Osteocyte (in vitro differentiated cells): Measurements from ENCODE around the gene ZFP28. TPM values are rescaled to one million over a fixed set of nuclear protein-coding genes. Genes with fewer than 3 reads are reported as not detected.

ENCODE experiments used
- DNase-seq: peaks from one replicate; pipeline ENCODE4 v3.0.0; 2021; ENCODE audit warnings: mixed read lengths; ENCODE audit not compliant: unreplicated experiment; ENCODE audit errors: extremely low spot score
- H3K27ac Mint-ChIP-seq: one replicate; pipeline ENCODE4 v1.8.0; 2021; ENCODE audit warnings: mild to moderate bottlenecking, mixed read lengths; ENCODE audit not compliant: unreplicated experiment
- H3K27me3 Mint-ChIP-seq: one replicate; pipeline ENCODE4 v1.8.0; 2021; ENCODE audit warnings: mixed read lengths; ENCODE audit not compliant: unreplicated experiment
- H3K36me3 Mint-ChIP-seq: one replicate; pipeline ENCODE4 v1.8.0; 2021; ENCODE audit warnings: mixed read lengths; ENCODE audit not compliant: unreplicated experiment
- H3K4me1 Mint-ChIP-seq: one replicate; pipeline ENCODE4 v1.8.0; 2021; ENCODE audit warnings: mixed read lengths; ENCODE audit not compliant: unreplicated experiment
- H3K4me3 Mint-ChIP-seq: one replicate; pipeline ENCODE4 v1.8.0; 2021; ENCODE audit warnings: mild to moderate bottlenecking, moderate library complexity, mixed read lengths; ENCODE audit not compliant: unreplicated experiment
- H3K9me3 Mint-ChIP-seq: one replicate; pipeline ENCODE4 v1.8.0; 2021; ENCODE audit warnings: mixed read lengths; ENCODE audit not compliant: unreplicated experiment
- long read RNA-seq: library from polyadenylated mRNA; unstranded; transcript quantifications from one replicate; pipeline ENCODE4 v2.0.0, GENCODE V29; 2021
- total RNA-seq: library from RNA; stranded (reverse); gene quantifications from 2 replicates; pipeline ENCODE4 v1.2.1, GENCODE V29; 2021
- TF ChIP-seq, protein P1 (sequence below): fragments of 200-600 bp; sonication (generic); IDR thresholded peaks from 2 replicates; pipeline ENCODE4 v1.5.0; 2021; ENCODE audit warnings: antibody characterized with exemption, mild to moderate bottlenecking, moderate library complexity

Gene ZFP28
- 7.8 and 11.3 TPM in 2 replicates for total RNA-seq
- long read RNA-seq, full-length matches to known transcripts, result 2 of 6 reads
- long read RNA-seq, partial matches to known transcripts, result 1 of 6 reads
- long read RNA-seq, other reads (novel, unspliced or antisense), result 3 of 6 reads

DNA sequence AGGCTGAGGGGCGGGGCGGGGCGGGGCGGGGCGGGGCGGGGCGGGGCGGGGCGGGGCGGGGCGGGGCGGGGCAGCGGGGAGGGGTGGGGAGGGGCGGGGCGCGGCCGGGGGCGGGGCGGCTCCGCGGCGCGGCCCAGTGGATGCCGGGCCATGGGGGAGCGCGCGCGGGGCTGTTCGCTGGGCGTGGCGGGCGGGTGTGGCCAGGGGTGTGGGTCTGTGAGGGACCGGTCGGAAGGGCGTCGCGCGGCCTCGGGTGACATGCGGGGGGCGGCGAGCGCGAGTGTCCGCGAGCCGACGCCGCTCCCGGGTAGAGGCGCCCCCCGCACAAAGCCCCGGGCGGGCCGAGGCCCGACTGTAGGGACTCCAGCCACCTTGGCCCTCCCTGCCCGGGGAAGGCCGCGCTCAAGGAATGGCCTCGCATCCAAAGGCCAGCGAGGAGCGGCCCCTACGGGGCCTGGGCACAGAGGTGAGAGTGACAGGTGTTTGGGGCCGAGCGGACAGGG lies at the start of gene ZFP28:
Gene ZFP28 (plus strand): TSS at position 188 of the 503 bp plus-strand sequence. CDS start 71 bp downstream, at position 259.
- Mint-ChIP-seq H3K27me3 (no peaks in the 10 kb centered on the region), H3K4me1 (peaks cover 20% of the 10 kb centered on the region), H3K9me3 (peaks cover 42% of the 10 kb centered on the region), H3K36me3 (peaks cover 34% of the 10 kb centered on the region), H3K4me3 (peak within 1 kb of the TSS; percentile 87), H3K27ac (peak within 1 kb of the TSS; percentile 96)
- TF ChIP-seq, protein P1, sequence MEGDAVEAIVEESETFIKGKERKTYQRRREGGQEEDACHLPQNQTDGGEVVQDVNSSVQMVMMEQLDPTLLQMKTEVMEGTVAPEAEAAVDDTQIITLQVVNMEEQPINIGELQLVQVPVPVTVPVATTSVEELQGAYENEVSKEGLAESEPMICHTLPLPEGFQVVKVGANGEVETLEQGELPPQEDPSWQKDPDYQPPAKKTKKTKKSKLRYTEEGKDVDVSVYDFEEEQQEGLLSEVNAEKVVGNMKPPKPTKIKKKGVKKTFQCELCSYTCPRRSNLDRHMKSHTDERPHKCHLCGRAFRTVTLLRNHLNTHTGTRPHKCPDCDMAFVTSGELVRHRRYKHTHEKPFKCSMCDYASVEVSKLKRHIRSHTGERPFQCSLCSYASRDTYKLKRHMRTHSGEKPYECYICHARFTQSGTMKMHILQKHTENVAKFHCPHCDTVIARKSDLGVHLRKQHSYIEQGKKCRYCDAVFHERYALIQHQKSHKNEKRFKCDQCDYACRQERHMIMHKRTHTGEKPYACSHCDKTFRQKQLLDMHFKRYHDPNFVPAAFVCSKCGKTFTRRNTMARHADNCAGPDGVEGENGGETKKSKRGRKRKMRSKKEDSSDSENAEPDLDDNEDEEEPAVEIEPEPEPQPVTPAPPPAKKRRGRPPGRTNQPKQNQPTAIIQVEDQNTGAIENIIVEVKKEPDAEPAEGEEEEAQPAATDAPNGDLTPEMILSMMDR, result no peak
- DNase-seq, result peak; percentile 87

DNA sequence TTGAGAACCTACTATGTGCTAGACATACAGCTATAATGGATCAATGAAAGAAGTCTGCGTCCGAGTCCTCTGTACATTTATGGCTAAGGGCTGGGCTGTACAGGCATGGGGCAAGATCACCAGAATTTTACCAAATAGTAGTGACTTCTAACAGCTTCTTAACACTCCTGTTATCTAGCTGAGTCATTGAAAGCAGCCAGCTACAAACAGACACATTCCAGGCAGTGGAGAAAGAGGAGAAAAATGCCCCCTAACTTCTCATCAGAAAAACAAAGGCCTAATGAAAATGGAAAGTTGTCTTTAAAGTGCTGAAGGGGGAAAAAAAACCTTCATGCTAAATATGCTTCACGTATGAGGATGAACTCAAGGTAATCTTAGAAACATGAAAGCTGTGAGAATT lies 47.3 kb upstream of the ZFP28 start:
- H3K27ac Mint-ChIP-seq, result no peak overlapping the region
- no peaks in the 10 kb centered on the region for H3K4me1 Mint-ChIP-seq
- peaks cover 69% of the 10 kb centered on the region for H3K9me3 Mint-ChIP-seq
- TF ChIP-seq, protein P1, result no peak
- H3K27me3 Mint-ChIP-seq, result no peaks in the 10 kb centered on the region
- no peak for DNase-seq
- H3K4me3 Mint-ChIP-seq, result no peak overlapping the region
- no peaks in the 10 kb centered on the region for H3K36me3 Mint-ChIP-seq

DNA sequence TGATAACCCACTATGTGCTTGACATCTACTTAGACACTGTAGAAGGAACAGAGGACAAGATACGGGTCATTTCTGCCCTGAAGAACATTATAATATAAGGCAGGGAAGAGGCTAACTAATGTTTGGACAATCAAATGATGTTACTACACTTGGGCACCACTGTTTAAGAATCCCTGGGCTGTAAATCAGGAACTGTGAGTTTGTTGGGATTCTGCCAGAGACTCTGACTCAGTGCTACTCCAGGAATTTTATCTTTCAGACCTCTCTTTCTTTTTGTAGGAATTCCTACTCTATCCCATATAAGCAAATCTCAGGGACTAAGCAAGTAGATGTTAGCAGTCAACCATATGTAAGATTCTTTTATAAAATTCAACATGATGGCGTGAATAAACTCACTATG lies 34.2 kb upstream of the ZFP28 start:
- no peak for DNase-seq
- no peak overlapping the region for H3K4me3 Mint-ChIP-seq
- no peaks in the 10 kb centered on the region for H3K4me1 Mint-ChIP-seq
- H3K9me3 Mint-ChIP-seq, result peaks cover 40% of the 10 kb centered on the region
- no peaks in the 10 kb centered on the region for H3K36me3 Mint-ChIP-seq
- no peaks in the 10 kb centered on the region for H3K27me3 Mint-ChIP-seq
- TF ChIP-seq, protein P1, result no peak
- no peak overlapping the region for H3K27ac Mint-ChIP-seq

DNA sequence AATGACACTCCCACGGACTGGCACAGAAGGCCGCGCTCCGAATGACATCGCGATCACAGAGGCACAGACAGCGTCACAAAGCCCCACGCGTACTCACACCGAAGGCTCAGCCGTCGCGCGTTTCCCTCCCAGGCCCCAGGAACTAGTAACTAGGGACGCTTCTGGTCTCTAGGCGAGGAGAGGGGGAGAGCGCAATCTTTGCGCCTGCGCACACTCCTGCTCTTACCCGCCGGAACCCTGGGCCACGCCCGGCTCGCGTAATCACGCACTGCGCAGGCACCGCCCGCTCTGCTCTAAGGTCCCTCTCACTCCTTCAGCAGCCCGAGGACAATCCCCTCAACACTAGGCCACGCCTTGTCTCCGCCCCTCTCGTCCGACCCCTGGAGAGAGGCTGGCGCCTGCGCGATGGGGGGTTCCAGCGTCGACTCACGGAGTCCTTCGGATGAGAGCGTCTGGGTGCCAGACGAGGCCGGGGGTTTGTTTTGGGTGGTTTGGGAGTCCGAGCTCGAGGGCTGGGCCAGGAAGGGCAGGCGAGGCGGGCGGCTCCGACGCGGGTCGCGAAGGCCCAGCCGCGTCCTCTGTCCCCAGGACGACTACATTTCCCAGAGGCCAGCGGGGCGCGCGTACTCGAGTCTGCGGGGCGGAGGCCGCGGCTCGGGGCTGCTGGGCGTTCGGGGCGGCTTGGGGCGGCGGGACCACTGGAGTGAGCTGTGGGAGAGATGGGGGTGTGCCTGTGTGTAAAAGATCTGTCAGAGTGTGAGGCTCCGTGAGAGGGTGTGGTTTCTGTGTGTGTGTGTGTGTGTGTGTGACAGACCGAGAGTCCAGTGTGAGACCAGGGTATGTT lies 31.1 kb upstream of the ZFP28 start, which contains the start of gene ZNF471:
Gene ZNF471 (plus strand): TSS at position 410 of the 844 bp plus-strand sequence. CDS start 3,717 bp downstream, outside the sequence.
- no peak within 1 kb of the TSS for H3K27ac Mint-ChIP-seq
- H3K4me3 Mint-ChIP-seq, result no peak within 1 kb of the TSS
- TF ChIP-seq, protein P1, result no peak
- H3K27me3 Mint-ChIP-seq, result no peaks in the 10 kb centered on the region
- peaks cover 13% of the 10 kb centered on the region for H3K9me3 Mint-ChIP-seq
- no peak for DNase-seq
- H3K4me1 Mint-ChIP-seq, result no peaks in the 10 kb centered on the region
- H3K36me3 Mint-ChIP-seq, result no peaks in the 10 kb centered on the region

DNA sequence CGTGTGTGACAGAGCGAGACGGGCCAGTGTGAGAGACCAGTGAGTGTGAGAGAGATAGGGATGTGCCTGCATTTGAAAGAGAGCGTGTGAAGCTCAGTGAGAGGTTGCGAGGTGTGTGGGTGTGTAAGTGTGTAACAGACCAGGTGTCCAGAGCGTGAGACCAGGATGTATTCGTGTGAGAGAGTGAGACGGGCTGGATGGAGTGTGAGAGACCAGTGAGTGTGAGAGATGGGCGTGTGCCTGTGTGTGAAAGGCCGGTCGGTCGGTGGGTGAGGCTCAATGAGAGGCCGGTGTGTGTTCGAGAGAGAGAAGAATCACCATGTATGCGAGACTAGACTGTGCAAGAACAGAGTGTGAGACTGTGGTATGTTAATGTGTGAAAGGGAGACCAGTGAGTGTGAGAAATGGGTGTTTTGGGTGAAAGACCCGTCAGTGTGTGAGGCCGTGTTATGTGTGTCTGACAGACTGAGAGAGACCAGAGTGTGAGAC lies 30.4 kb upstream of the ZFP28 start:
- Mint-ChIP-seq H3K9me3 (peaks cover 14% of the 10 kb centered on the region), H3K27ac (no peak overlapping the region), H3K4me3 (no peak overlapping the region), H3K4me1 (no peaks in the 10 kb centered on the region), H3K27me3 (no peaks in the 10 kb centered on the region), H3K36me3 (no peaks in the 10 kb centered on the region)
- TF ChIP-seq, protein P1, result no peak
- DNase-seq, result no peak
